ENCODE results near the gene RBFOX2. TPM values are rescaled to one million over a fixed set of nuclear protein-coding genes. Genes with fewer than 3 reads are reported as not detected.
A peak's percentile ranks its signal among the peaks of the same experiment; 100 is the strongest.
"Not testable (repeated sequence)": the region's sequence is repeated elsewhere in the genome, so short reads cannot be mapped to it uniquely, and the experiment has no call there.

The RBFOX2 gene
- total RNA-seq, 1 experiment from 2014 or later = 43.3 TPM

DNA sequence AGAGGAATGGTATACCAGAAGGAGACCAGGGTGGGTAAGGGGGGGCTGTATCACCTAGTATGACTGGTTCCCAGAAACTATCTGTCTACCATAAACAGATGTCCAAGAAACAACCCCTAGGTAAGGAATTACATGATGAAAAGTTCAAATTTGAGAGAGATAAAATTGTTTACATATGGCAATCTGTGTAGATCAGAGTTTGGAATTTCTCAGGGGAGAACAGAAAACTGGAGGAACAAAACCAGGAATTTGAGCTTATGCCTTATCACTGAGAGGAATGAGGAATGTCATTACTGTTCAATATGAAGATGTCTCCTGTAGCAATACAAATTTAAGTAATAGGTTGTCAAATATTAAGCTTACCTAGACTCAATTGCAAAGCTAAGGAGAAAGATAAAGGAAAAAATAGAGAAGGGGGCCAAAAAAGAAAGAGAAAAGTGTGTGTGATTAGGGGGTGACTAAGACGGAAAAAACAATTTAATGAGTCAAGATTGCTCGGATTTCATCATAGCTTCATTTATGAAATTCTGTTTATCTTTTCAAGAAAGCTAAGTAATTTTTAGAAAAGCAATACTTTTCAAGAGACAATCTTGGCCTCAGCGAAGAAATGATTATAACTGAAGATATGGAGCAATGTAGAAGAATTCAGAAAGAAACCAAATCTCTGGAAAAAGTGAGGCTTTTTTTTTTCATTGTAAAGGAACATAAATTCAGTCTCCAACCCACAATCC is 193.2 kb downstream of the RBFOX2 start:
- peak; percentile 19 for DNase-seq (ENCODE audit: low spot score)

DNA sequence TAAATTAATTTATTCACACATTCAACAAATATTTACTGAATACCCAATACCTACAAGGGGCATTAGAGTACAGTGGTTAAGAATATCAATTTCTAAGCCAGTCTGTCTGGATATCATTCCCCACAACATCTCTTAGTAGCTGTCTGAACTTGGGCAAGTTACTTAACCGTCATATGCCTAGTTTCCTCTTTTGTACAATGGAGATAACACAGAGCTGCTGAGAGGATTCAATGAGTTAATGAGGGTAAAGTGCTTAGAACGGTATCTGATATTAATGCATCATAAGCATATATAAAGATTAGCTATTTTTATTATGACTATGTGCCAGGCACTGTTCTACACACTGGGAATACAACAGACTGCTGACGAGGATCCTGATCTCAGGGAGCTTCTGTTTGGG is 194.6 kb downstream of the RBFOX2 start:
- DNase-seq (ENCODE audit: low spot score) = no peak

DNA sequence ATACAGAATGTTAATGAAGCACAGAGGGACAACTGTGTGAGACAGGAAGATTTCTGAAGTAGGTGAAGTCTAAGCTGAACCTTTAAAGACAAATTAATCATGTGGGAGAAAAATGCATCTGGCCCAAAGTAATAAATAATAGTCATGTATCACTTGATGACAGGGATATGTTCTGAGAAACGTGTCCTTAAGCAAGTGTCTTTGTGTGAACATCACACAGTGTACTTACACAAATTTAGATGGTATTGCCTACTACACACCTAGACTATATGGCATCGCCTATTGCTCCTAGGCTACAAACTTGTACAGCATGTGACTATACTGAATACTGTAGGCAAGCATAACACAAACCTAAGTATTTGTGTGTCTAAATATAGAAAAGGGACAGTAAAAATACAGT is 198.3 kb downstream of the RBFOX2 start:
- no peak for DNase-seq (ENCODE audit: low spot score)

DNA sequence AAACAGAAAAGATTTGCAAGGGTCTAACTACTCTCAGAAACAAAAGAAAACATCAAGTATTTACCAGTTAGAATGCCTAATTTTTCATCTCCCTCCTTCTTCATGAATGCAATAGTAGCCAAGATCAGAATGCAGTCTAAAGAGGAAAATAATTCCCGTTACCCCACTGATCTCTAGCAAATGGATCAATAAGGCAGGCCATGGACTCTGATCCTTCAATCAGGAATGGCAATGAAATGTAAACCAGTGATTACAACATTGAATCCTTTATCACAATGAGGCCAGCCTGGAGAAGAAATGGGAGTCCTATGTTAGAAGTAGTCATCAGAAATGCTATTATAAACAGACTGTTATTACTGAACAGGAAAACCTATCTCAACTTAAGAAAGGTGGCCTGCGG is 204.4 kb downstream of the RBFOX2 start:
- no peak for DNase-seq (ENCODE audit: low spot score)

DNA sequence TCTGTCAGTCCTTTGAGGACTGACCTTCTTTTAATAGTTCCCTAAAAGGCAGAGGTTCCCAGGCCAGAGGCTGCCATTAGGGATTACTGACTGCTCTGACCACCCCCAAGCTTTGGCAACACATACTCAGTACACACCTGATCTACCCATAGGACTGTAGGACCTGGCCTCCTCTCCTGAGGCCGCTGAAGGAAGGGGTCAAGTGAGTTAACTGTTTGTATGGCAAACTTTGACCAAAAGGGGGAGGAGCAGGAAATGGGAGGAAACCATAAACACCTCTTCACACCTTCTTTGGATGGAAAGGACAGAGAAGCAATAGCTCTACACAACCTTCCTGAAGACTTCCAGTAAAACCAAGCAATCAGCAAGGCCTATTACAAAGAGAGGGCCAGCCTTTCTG is 207.0 kb downstream of the RBFOX2 start:
- no peak for DNase-seq (ENCODE audit: low spot score)

DNA sequence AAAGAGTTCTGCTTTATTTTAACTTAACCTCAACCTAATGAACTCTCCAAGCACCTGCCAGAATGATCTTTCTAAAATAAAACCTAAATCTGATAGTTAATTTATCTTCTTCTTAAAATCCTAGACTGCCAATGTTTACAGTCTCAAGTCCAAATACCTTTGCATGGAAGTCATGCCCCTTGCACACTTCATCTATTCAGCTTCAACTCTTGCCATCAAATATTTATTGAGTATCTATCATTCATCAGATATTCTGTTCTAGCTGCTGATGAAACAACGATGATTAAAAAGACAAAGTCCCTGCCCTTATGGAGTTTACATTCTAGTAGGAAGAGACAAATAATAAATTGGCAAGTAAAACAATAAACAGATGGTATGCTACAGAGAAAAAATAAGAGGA is 209.2 kb downstream of the RBFOX2 start:
- no peak for DNase-seq (ENCODE audit: low spot score)

DNA sequence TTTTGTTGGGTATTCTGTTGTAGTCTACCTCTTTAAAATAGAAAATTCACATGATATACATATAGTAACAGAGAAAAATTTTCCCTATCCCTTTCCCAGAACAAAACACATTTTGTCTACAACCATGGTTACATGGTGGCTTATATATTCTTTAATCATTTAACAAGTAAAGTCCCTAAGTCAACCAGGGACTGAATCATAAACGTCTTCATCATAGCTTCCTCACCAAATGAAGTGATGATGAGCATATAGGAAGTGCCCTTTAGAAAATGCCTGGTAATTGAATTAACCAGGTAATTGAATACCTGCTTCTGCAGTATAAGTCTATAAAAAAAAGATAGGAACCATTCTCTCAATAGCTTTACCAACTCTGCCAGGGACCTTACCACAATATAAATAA is 209.7 kb downstream of the RBFOX2 start:
- no peak for DNase-seq (ENCODE audit: low spot score)

DNA sequence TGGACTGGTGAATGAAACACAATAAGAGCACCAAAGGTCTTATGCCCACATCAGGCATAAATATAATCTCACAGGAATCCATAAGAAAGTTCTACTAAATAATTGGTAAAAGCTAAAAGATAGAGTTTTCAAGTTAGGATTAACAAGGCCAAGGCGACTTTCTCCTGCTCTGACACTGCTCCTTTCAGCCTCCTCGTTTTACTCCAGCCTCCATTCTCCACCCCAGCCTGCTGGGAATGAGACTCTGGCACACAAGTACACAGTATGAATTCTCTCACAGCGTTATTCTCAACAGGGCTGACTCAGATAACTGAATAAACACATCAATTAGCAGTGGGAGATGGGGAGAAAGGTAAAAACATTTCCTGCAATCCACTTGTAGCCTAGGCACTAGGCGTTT is 216.0 kb downstream of the RBFOX2 start:
- DNase-seq (ENCODE audit: low spot score) = no peak

DNA sequence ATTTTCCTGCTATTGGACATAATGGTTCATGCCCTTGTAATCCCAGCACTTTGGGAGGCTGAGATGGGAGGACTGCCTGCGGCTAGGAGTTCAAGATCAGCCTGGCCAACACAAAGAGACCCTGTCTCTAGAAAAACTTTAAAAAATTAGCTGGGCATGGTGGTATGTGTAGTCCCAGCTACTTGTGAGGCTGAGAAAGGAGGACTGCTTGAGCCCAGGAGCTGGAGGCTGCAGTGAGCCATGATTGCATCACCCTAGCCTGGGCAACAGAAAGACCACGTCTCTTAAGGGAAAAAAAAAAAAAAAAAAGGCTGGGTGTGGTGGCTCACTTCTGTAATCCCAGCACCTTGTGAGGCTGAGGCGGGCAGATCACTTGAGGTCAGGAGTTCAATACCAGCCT is 217.0 kb downstream of the RBFOX2 start:
- DNase-seq (ENCODE audit: low spot score) = no peak

DNA sequence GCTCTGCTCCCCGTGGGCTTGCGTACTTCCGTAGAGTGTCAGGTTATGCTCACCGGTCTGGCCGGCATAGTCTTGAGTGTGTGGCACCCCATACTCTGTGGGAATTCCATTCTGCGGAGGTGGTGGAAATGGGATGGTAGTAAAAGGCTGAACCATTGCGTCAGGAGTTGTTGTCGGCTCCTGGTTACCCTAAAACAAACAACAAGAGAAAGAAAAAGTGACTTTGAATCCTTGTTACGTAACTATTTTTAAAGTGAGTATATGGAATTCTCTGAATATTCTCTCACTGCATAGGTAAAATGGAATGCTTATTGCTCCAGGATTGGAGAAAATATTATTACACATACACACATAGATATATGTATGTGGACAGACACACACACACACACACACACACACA is 218.8 kb downstream of the RBFOX2 start:
- DNase-seq (ENCODE audit: low spot score) = no peak

DNA sequence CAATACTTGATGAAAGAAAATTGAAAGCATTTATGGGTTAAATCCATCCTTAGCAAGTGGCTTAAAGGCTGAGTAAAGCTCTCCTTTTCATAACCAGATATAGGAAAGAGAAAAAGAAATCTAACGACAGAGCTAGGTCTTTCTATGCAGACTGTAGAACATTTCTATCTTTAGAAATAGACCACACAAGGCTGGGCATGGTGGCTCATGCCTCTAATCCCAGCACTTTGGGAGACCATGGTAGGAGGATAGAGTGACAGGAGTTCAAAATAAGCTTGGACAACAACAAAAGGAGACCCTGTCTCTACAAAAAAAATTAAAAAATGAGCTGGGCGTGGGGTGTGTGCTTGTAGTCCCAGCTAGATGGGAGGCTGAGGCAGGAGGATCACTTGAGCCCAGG is 220.2 kb downstream of the RBFOX2 start:
- no peak for DNase-seq (ENCODE audit: low spot score)

DNA sequence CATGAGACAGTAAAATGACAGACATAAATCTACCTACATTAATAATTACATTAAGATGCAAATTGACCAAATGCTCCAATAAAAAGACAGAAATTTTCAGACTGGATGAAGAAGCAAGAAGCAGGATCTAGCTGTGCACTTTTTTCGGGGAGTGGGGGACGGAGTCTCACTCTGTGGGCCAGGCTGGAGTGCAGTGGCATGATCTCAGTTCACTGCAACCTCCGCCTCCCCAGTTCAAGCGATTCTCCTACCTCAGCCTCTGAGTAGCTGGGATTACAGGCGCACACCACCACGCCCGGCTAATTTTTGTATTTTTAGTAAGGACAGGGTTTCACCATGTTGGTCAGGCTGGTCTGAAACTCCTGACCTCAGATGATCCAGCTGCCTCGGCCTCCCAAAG is 222.0 kb downstream of the RBFOX2 start:
- not testable (repeated sequence) for DNase-seq (ENCODE audit: low spot score)

DNA sequence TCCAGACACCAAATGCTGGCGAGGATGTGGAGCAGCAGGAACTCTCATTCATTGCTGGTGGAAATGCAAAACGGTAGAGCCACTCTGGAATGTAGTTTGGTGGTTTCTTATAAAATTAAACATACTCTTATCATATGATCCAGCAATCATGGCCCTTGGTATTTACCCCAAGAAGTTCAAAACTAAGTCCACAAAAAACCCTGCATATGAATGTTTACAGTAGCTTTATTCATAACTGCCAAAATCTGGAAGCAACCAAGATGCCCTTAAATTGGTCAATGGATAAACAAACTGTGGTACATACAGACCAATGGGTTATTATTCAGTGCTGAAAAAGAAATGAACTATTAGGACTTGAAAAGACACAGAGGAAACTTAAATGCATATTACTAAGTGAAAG is 223.2 kb downstream of the RBFOX2 start:
- no peak for DNase-seq (ENCODE audit: low spot score)

DNA sequence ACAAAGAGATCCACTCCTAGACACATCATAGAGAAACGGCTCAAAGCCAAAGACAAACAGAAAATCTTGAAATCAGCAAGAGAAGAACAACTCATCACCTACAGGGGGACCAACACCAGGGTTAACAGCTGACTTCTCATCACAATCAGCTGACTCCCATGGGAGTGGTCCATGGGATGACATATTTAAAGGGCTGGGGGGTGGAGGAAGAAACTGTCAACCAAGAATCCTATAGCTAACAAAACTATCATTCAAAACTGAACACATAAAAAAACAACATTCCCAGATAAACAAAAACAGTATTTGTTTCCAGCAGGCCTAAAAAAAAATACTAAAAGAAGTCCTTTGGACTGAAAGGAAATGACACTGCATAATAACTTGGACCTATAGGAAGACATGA is 224.2 kb downstream of the RBFOX2 start:
- no peak for DNase-seq (ENCODE audit: low spot score)

DNA sequence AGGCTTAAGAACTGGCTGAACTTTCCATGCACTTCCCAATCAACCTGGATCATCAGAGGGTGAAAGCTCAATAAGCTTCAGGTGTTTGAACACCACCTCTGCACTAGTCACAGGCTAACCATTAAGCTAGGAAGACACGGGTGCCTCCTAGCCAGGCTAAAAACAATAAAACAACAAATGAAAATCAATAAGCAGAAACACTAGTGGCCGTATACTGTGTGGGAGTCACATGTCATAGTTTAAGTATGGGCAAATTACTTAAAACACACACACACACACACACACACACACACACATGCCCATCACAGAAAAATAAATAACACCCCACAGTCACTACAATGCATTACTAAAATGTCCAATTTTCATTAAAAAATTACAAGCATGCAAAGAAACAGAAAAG is 225.7 kb downstream of the RBFOX2 start:
- DNase-seq (ENCODE audit: low spot score) = no peak

DNA sequence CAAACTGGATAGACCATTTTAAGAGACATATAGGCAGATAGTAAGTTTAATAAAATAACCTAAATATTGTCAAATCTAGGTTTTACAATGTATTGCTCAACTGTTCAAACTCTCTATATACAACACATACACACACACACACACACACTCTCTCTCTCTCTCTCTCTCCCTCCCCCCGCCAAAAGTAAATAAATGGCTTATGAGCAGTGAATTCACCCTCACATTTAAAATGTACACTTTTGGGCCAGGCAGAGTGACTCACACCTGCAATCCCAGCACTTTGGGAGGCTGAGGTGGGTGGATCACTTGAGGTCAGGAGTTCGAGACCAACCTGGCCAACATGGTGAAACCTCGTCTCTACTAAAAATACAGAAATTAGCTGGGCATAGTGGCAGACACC is 227.3 kb downstream of the RBFOX2 start:
- DNase-seq (ENCODE audit: low spot score) = peak; percentile 15

DNA sequence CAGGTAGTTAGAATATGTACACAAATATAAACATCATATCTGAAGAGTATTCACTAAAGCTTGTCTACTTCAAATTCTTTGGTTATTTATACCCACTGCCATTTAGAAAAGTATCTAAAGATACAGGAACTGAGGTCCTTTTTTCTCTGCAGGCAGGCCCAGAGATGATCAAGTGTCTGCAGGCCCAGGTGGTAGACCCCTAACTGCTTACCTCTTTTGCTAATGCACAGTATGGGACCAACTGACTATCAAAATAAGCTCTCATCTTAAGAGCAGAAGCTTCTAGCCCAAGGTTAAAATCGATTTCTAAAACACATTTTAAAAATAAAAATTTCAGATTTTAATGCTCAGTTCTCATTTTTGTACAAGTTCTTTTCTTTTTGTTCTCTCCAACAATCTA is 229.5 kb downstream of the RBFOX2 start:
- no peak for DNase-seq (ENCODE audit: low spot score)

DNA sequence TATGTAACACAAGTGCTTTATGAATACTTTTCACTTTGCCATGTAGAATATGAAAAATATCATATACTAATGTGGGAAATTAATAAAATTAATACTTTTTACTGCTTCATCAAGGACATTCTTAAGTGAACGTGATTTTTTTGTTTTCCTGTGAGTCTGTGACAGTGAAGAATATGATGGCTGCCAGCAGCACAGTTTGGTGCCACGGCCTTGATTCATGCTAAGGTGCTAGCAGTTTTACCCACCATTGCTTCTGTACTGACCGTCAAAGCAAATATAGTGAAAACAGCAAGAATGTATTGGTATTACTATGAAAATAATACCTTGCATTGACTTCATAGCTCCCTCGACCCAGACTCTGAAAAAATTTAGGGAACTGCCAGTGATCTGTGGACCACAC is 231.2 kb downstream of the RBFOX2 start:
- DNase-seq (ENCODE audit: low spot score) = no peak

DNA sequence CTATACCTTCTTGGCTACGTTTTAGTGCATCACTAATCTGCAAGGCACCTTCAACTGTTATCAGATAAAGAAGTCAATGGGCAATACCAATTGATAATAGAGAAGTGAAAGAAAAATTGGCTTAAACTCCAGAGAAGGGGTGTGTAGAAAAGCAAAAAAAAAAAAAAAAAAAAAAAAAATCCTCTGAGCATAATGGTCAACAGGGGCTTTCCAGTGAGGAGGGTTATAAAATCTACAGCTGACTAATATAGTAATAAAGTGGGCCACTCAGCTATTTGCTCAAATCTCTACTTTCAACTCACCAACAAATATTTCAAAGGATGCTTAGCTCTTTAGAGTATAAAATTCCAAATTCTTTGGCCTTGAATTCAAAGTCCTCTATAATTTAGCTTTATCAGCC is 233.1 kb downstream of the RBFOX2 start:
- DNase-seq (ENCODE audit: low spot score) = no peak

DNA sequence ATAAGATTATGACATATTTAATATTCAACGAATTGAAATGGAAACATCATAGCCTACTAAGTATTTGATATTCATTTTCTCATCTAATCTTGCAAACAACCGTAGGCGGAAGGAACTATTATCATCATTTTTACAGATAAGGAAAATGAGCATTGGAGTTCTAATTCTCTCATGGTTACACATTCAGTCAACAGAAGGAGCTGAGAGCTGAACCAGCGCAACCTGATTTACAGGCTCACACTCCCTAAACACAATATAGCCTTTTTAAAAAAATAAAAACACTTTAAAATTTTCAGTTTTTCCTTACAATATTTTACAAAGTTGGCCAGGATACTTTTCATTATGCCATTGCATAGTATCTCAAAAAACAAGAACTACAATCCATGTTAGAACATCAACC is 236.1 kb downstream of the RBFOX2 start:
- DNase-seq (ENCODE audit: low spot score) = no peak

DNA sequence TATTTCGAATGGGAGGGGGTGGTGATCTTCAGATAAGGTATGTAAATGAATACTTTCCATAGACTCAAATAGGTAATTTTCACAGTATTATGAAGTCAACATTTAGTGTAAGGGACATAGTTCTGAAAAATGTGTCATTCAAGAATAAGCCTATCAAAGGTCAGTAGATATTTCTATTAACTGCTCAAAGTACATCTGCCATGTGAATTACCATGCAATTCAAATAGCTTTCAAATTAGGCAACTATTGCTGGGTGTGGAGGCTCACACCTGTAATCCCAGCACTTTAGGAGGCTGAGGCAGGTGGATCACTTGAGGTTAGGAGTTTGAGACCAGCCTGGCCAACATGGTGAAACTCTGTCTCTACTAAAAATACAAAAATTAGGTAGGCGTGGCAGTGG is 236.8 kb downstream of the RBFOX2 start:
- not testable (repeated sequence) for DNase-seq (ENCODE audit: low spot score)

DNA sequence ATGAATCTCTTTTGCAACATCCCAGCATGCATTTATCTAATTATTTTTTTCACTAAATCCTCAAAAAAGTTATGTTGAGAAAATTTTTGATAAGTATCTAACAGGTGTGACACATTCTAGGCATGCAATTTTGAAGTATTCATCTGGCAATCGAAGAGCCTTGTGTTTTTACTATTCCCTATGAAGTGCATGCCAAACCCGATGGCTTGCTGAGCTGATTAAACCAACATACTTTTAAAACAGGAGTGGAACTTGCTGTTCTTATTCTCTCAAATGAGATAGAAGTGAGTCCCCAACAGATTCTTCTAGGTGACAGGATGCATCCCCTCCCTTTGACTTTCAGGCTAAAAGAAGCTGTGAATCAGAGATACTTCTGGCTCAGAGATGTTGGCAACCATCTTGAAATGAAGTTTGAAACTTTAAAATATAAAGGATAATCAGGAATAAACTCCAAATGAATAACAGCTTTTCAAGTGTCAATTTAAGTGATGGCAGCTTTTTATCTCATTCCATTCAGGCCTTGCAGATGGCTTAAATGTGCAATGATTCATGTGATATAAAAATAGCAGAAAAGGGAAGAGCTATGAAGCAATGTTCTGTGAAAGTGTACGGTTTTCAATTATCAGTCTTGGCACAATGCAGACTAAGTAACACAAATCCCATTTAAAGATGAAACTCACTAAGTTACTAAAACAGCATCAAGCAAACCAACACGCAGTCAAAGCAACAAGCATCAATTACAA is 243.3 kb downstream of the RBFOX2 start:
- no peak for DNase-seq (ENCODE audit: low spot score)

DNA sequence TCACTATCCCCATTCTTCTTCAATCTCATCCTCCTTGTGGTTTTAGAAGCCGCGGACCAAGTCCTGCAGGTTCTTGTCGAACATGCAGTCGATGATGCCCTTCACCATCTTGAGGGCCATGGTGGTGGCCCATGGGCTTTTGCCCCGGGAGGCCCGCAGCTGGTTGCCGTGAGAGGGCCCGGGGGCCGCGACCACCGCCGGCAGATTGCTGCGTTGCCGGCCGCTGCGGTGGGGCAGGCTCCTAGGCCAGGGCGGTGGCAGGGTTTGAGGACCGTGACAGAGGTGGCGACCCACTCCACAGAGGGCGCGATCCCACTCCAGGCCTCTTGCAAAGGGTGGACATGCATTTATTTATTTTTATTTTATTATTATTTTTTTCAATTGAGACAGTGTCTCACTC is 244.0 kb downstream of the RBFOX2 start:
- DNase-seq (ENCODE audit: low spot score) = no peak

Measured in HT-29 (cell line).